Adrenal gland (tissue), 12 donors: ENCODE results near the gene S1PR4. TPM values are rescaled to one million over a fixed set of nuclear protein-coding genes. Genes with fewer than 3 reads are reported as not detected.

Source experiments
- DNase-seq, 7 donors: peaks; one replicate each; pipeline ENCODE4 v3.0.0-alpha.2; 2019 to 2020
- H3K27ac ChIP-seq, 5 donors: fragments of 200-600 bp; sonication (generic) in 4 of 5; 1 replicate in 3 of 5; 2 replicates in 2 of 5; pipeline versions ENCODE4 v1.5.1 to v1.8.0; 2016 to 2020; ENCODE audit warnings: mild to moderate bottlenecking in 1 of 5
- H3K27me3 ChIP-seq: fragments of 200-600 bp; 2 replicates; pipeline ENCODE4 v1.8.0; 2021
- H3K36me3 ChIP-seq, 2 donors: fragments of 200-600 bp; replicated peaks in 1 of 2; 1 replicate in 1 of 2; 2 replicates in 1 of 2; pipeline versions ENCODE4 v1.5.1 to v1.8.0; 2018 to 2022
- H3K4me1 ChIP-seq, 2 donors: fragments of 200-600 bp; replicated peaks in 1 of 2; 1 replicate in 1 of 2; 2 replicates in 1 of 2; pipeline versions ENCODE4 v1.5.1 to v1.8.0; 2018 to 2021
- H3K4me3 ChIP-seq, 4 donors: fragments of 200-600 bp; sonication (generic) in 3 of 4; one replicate each; pipeline ENCODE4 v1.5.1; 2016 to 2018
- H3K9me3 ChIP-seq, 3 donors: fragments of 200-600 bp; sonication (generic) in 1 of 3; replicated peaks in 1 of 3; 1 replicate in 2 of 3; 2 replicates in 1 of 3; pipeline versions ENCODE4 v1.5.1 to v1.8.0; 2016 to 2021
- POLR2A ChIP-seq, 2 donors: fragments of 450-650 bp; IDR thresholded peaks; one replicate each; pipeline ENCODE4 v1.6.1; 2017; ENCODE audit warnings: antibody characterized with exemption in 2 of 2, mild to moderate bottlenecking in 2 of 2, moderate library complexity in 1 of 2
- WGBS, 4 donors: extraction: QIAGEN DNeasy Blood & Tissue Kit in 2 of 4; methylation state at CpG; one replicate each; pipeline versions ENCODE4 v1.1.5 to v1.1.7; 2013 to 2017; 5-methylcytosine and 5-hydroxymethylcytosine counted together
- intact Hi-C, 2 donors: fragments of 100-400 bp; cut with DNase I; formaldehyde crosslinking; loops; one replicate each; pipeline versions ENCODE4 v1.14.1 to v1.15.0; 2022 to 2023
- polyA plus RNA-seq, 3 donors: library from polyadenylated mRNA; stranded (reverse); fragments of 200-250 nt in 2 of 3; fragments of 350-450 nt in 1 of 3; fragmentation: Illumina TruSeq in 1 of 3; extraction: RNeasy Lipid Tissue Mini Kit (QIAGEN cat#74804) in 1 of 3; gene quantifications; one replicate each; pipeline ENCODE4 v1.2.3, GENCODE V29; 2013 to 2014
- total RNA-seq, 9 donors: library from RNA; depleted of rRNA in 4 of 9; stranded (reverse); fragments of >200 nt in 4 of 9; fragments of 120-200 nt in 1 of 9; fragmentation: NEBNext Ultra II Directional in 1 of 9; extraction: Animal tissue kit (Norgen Biotek cat#: 25700) in 1 of 9; gene quantifications; one replicate each; pipeline versions ENCODE4 v1.1.0 to v1.2.4, GENCODE V29; 2013 to 2023
- TF ChIP-seq, protein P1 (sequence below), 6 experiments: fragments of 450-650 bp in 4 of 6; fragments of 200-600 bp in 2 of 6; sonication (generic) in 1 of 6; IDR thresholded peaks; 1 replicate in 5 of 6; 2 replicates in 1 of 6; pipeline versions ENCODE4 v1.5.1 to v1.8.0; 2016 to 2021; ENCODE audit warnings: antibody characterized with exemption in 6 of 6, mild to moderate bottlenecking in 2 of 6, moderate library complexity in 1 of 6
- donor health status: healthy with polysubstance abuse.
- donor health status: Bipolar disorder and iron deficiency.
- donor health status: DM: yes; HTN: yes; CAD: no.
- donor health status: DM: no; HTN: no; CAD: no.
- donor health status: DM: no; HTN: no; CAD: no.
- donor health status: DM: yes; HTN: yes; CAD: no.

S1PR4 gene
- total and polyA plus RNA-seq, 12 donors = 0.78 to 5.5 (median 2.2) TPM; not detected in 1

DNA sequence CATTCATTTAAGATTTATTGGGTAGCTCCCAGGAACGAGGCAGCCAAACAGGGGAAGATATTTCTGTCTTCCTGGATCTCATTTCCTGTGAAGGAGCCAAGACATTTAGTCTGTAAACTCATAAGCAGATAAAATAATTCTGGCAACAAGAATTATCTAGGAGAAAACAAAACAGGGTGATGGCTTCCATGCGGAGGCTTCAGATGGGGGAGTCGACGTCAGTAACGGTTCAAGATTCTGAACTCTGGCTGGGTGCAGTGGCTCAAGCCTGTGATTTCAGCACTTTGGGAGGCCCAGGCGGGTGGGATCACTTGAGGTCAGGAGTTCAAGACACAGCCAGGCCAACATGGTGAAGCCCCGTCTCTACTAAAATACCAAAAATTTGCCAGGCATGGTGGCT, 41.5 kb upstream of the S1PR4 start:
- H3K4me3 ChIP-seq = peak overlapping the region in 1 of 4 donors; percentile 42
- H3K36me3 ChIP-seq = no peaks in the 10 kb centered on the region
- intact Hi-C loops = no loop called here
- no peaks in the 10 kb centered on the region for H3K27me3 ChIP-seq
- peak in 2 of 7 donors; percentile 32 to 67 for DNase-seq
- peak overlapping the region in 4 of 5 donors; percentile 25 to 84 (median 52) for H3K27ac ChIP-seq
- peaks cover 0 to 4% (median 0%) of the 10 kb centered on the region in 3 donors for H3K9me3 ChIP-seq
- 31 to 46% (median 38%) methylated on average over 6 to 7 of the region's 7 CpGs for WGBS, 4 donors
- no peak for TF ChIP-seq POLR2A (IDR thresholded peaks at IDR 0.05)
- TF ChIP-seq, protein P1, sequence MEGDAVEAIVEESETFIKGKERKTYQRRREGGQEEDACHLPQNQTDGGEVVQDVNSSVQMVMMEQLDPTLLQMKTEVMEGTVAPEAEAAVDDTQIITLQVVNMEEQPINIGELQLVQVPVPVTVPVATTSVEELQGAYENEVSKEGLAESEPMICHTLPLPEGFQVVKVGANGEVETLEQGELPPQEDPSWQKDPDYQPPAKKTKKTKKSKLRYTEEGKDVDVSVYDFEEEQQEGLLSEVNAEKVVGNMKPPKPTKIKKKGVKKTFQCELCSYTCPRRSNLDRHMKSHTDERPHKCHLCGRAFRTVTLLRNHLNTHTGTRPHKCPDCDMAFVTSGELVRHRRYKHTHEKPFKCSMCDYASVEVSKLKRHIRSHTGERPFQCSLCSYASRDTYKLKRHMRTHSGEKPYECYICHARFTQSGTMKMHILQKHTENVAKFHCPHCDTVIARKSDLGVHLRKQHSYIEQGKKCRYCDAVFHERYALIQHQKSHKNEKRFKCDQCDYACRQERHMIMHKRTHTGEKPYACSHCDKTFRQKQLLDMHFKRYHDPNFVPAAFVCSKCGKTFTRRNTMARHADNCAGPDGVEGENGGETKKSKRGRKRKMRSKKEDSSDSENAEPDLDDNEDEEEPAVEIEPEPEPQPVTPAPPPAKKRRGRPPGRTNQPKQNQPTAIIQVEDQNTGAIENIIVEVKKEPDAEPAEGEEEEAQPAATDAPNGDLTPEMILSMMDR (IDR thresholded peaks at IDR 0.05) = no peak
- H3K4me1 ChIP-seq = peaks cover 0 to 23% of the 10 kb centered on the region in 2 donors

DNA sequence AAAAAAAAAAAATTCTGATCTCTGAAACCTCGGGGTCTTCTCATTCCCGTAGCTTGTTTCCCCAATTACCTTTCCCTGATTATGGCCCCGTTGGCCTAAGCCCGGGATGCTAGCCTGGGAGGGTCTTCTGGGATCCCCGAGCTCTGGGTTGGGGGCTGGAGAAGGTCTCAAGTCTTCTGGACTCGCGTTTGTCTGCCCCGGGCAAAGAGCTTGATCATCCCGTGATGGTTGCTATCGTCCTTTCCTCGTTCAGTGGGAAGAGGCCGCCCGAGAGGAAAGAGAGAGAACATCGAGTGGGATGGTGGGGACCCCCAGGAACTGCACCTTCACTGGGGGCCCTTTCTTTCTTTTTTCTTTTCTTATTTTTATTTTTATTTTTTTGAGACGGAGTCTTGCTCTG, 40.3 kb upstream of the S1PR4 start:
- intact Hi-C loops = no loop called here
- TF ChIP-seq, protein P1 (IDR thresholded peaks at IDR 0.05) = no peak
- no peak for TF ChIP-seq POLR2A (IDR thresholded peaks at IDR 0.05)

DNA sequence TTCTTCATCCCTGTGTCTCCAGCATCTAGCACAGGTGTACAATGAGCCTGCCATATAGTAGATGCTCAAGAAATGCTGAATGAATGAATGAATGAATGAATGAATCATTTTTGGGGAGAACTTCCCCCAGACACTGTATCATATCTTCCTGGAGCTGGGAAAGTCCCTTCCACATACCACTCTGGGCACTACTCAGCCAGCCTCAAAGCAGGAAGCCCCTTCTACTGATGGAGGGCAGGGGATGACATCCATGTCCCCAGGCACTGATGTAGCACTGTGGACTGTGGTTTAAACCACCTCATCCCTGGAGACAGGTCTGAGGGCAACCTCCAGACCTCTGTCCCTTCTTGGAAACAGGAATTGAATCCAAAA, 37.9 kb upstream of the S1PR4 start:
- Histone ChIP-seq H3K27ac (peak overlapping the region in 1 of 5 donors; percentile 31), H3K36me3 (no peaks in the 10 kb centered on the region), H3K4me1 (peaks cover 0 to 19% of the 10 kb centered on the region in 2 donors), H3K9me3 (peaks cover 0 to 4% (median 0%) of the 10 kb centered on the region in 3 donors), H3K4me3 (no peak overlapping the region), H3K27me3 (no peaks in the 10 kb centered on the region)
- TF ChIP-seq, protein P1 (IDR thresholded peaks at IDR 0.05) = no peak
- no peak for TF ChIP-seq POLR2A (IDR thresholded peaks at IDR 0.05)
- intact Hi-C loops = no loop called here
- DNase-seq = no peak

More for the DNA sequence above, 40.3 kb upstream of the S1PR4 start:
- peaks cover 0 to 4% (median 0%) of the 10 kb centered on the region in 3 donors for H3K9me3 ChIP-seq
- no peak overlapping the region for H3K4me3 ChIP-seq
- no peak for DNase-seq
- peaks cover 0 to 24% of the 10 kb centered on the region in 2 donors for H3K4me1 ChIP-seq
- H3K36me3 ChIP-seq = no peaks in the 10 kb centered on the region
- no peaks in the 10 kb centered on the region for H3K27me3 ChIP-seq
- no peak overlapping the region for H3K27ac ChIP-seq
- 67 to 86% (median 76%) methylated on average over 15 of the region's 15 CpGs for WGBS, 4 donors

- 13 to 29% (median 21%) methylated on average over 6 of the region's 6 CpGs for WGBS, 4 donors
- peaks cover 0 to 19% of the 10 kb centered on the region in 2 donors for H3K4me1 ChIP-seq
Observed at GRCh38 chr19:3142292-3142670, 36.3 kb upstream of the S1PR4 start.

More at GRCh38 chr19:3142292-3142670, 36.3 kb upstream of the S1PR4 start:
- intact Hi-C loops = no loop called here
- Histone ChIP-seq H3K36me3 (no peaks in the 10 kb centered on the region), H3K27me3 (no peaks in the 10 kb centered on the region), H3K9me3 (peaks cover 0 to 4% (median 0%) of the 10 kb centered on the region in 3 donors), H3K4me3 (peak overlapping the region in 1 of 4 donors; percentile 17), H3K27ac (peak overlapping the region; percentile 27 to 93 (median 59))
- no peak for TF ChIP-seq POLR2A (IDR thresholded peaks at IDR 0.05)
- TF ChIP-seq, protein P1 (IDR thresholded peaks at IDR 0.05) = no peak
- DNase-seq = peak in 4 of 7 donors; percentile 63 to 82 (median 72)
